DMS79 (cell line): ENCODE data around the gene GNG2.

Experiments
- DNase-seq: peaks from one replicate; lab custom pipeline; 2025; lab: John Stamatoyannopoulos, UW

The GNG2 gene

GRCh38 chr14:51856792-51857296 is 3.6 kb upstream of the GNG2 start:
- no peak for DNase-seq

GRCh38 chr14:51859131-51859530 is 1.3 kb upstream of the GNG2 start:
- no peak for DNase-seq

GRCh38 chr14:51860825-51861499 is 550 bp downstream of the GNG2 start:
- peak; percentile 16 for DNase-seq

GRCh38 chr14:51862176-51862796 is 1.9 kb downstream of the GNG2 start:
- peak; percentile 6 for DNase-seq

GRCh38 chr14:51862860-51863259 is 2.4 kb downstream of the GNG2 start:
- peak; percentile 7 for DNase-seq

GRCh38 chr14:51865953-51866747 is 5.7 kb downstream of the GNG2 start:
- no peak for DNase-seq

GRCh38 chr14:51867741-51868140 is 7.3 kb downstream of the GNG2 start:
- DNase-seq, result no peak

GRCh38 chr14:51868405-51868804 is 8.0 kb downstream of the GNG2 start:
- DNase-seq, result no peak

GRCh38 chr14:51869411-51870100 is 9.1 kb downstream of the GNG2 start:
- no peak for DNase-seq

GRCh38 chr14:51870606-51871005 is 10.2 kb downstream of the GNG2 start:
- DNase-seq, result no peak

GRCh38 chr14:51871846-51872245 is 11.4 kb downstream of the GNG2 start:
- no peak for DNase-seq

GRCh38 chr14:51872396-51872795 is 12.0 kb downstream of the GNG2 start:
- DNase-seq, result peak; percentile 4

- DNase-seq, result peak; percentile 93
Observed at GRCh38 chr14:51873221-51873893, 12.9 kb downstream of the GNG2 start.

GRCh38 chr14:51877810-51878209 is 17.4 kb downstream of the GNG2 start:
- no peak for DNase-seq

- DNase-seq, result no peak
Observed at GRCh38 chr14:51879170-51879569, 18.8 kb downstream of the GNG2 start.

- DNase-seq, result no peak
Observed at GRCh38 chr14:51880835-51881580, 20.6 kb downstream of the GNG2 start.

GRCh38 chr14:51881636-51882035 is 21.2 kb downstream of the GNG2 start:
- no peak for DNase-seq

GRCh38 chr14:51883232-51883631 is 22.8 kb downstream of the GNG2 start:
- DNase-seq, result no peak

GRCh38 chr14:51884086-51884927 is 23.9 kb downstream of the GNG2 start:
- no peak for DNase-seq

- DNase-seq, result no peak
Observed at GRCh38 chr14:51889851-51890250, 29.4 kb downstream of the GNG2 start.
